GM23338 (cell line): ENCODE data around the gene CKLF. TPM values are rescaled to one million over a fixed set of nuclear protein-coding genes. Genes with fewer than 3 reads are reported as not detected.

Source experiments
- ATAC-seq: fragments of 200-7000 bp; cut with Tn5 transposase; 3 replicates; pipeline ENCODE4 v1.9.1; 2020
- DNase-seq: peaks from one replicate; pipeline ENCODE4 v3.0.0-alpha.2; 2015; ENCODE audit warnings: low spot score
- H2AFZ ChIP-seq: fragments of 200-600 bp; sonication (generic); 2 replicates; pipeline ENCODE4 v1.8.0; 2016; ENCODE audit warnings: antibody characterized with exemption, mild to moderate bottlenecking, moderate library complexity
- H3F3A ChIP-seq: fragments of 200-600 bp; sonication (generic); replicated peaks from 2 replicates; pipeline ENCODE4 v1.8.0; 2017; ENCODE audit warnings: antibody characterized with exemption, mixed run types, low read depth
- H3K27ac ChIP-seq: fragments of 200-600 bp; sonication (generic); 2 replicates; pipeline ENCODE4 v1.6.1; 2016; ENCODE audit warnings: low read depth
- H3K27me3 ChIP-seq: fragments of 200-600 bp; sonication (generic); 2 replicates; pipeline ENCODE4 v1.8.0; 2016; ENCODE audit warnings: mild to moderate bottlenecking, mixed run types, moderate library complexity; ENCODE audit not compliant: insufficient read depth
- H3K36me3 ChIP-seq: fragments of 200-600 bp; sonication (generic); 2 replicates; pipeline ENCODE4 v1.8.0; 2016; ENCODE audit warnings: mild to moderate bottlenecking; ENCODE audit not compliant: insufficient read depth
- H3K4me1 ChIP-seq: fragments of 200-600 bp; sonication (generic); 2 replicates; pipeline ENCODE4 v1.8.0; 2016; ENCODE audit warnings: mild to moderate bottlenecking, moderate library complexity; ENCODE audit not compliant: insufficient read depth
- H3K4me2 ChIP-seq: fragments of 200-600 bp; sonication (generic); 2 replicates; pipeline ENCODE4 v1.7.1; 2017; ENCODE audit warnings: mixed run types
- H3K4me3 ChIP-seq: fragments of 200-600 bp; sonication (generic); 2 replicates; pipeline ENCODE4 v1.6.1; 2016; ENCODE audit warnings: mixed run types
- H3K79me2 ChIP-seq: fragments of 200-600 bp; sonication (generic); replicated peaks from 2 replicates; pipeline ENCODE4 v1.8.0; 2017; ENCODE audit warnings: mild to moderate bottlenecking; ENCODE audit not compliant: insufficient read depth
- H3K9me2 ChIP-seq: fragments of 200-600 bp; sonication (generic); 2 replicates; pipeline ENCODE4 v1.8.0; 2017; ENCODE audit not compliant: insufficient read depth
- H4K20me1 ChIP-seq: fragments of 200-600 bp; sonication (generic); replicated peaks from 2 replicates; pipeline ENCODE4 v1.8.0; 2017; ENCODE audit warnings: mild to moderate bottlenecking; ENCODE audit not compliant: insufficient read depth
- H3K27ac Mint-ChIP-seq: 2 replicates; pipeline ENCODE4 v1.8.0; 2020; ENCODE audit warnings: inconsistent platforms, mild to moderate bottlenecking, moderate library complexity, mixed read lengths
- H3K27me3 Mint-ChIP-seq: 3 replicates; pipeline ENCODE4 v1.8.0; 2022; ENCODE audit warnings: low read depth, mild to moderate bottlenecking, moderate library complexity, mixed read lengths, inconsistent platforms; ENCODE audit not compliant: insufficient read depth, poor library complexity
- H3K36me3 Mint-ChIP-seq: 3 replicates; pipeline ENCODE4 v1.8.0; 2021; ENCODE audit warnings: low read depth, mild to moderate bottlenecking, inconsistent platforms, moderate library complexity, mixed read lengths
- H3K4me1 Mint-ChIP-seq: 3 replicates; pipeline ENCODE4 v1.8.0; 2020; ENCODE audit warnings: mild to moderate bottlenecking, inconsistent platforms, mixed read lengths
- H3K4me3 Mint-ChIP-seq: 3 replicates; pipeline ENCODE4 v1.8.0; 2021; ENCODE audit warnings: moderate library complexity, mild to moderate bottlenecking, inconsistent platforms, mixed read lengths
- H3K9me3 Mint-ChIP-seq: 3 replicates; pipeline ENCODE4 v1.8.0; 2020; ENCODE audit warnings: moderate library complexity, mild to moderate bottlenecking, inconsistent platforms, mixed read lengths
- ZNF462 ChIP-seq: fragments of 250-450 bp; sonication (Bioruptor Pico); IDR thresholded peaks from 2 replicates; pipeline ENCODE4 v1.5.0; 2020; ENCODE audit warnings: mild to moderate bottlenecking, moderate library complexity
- polyA plus RNA-seq: library from polyadenylated mRNA; unstranded; fragments of >200 nt; fragmentation: Nextera tagmentation; extraction: Ambion mirVana; gene quantifications from 2 replicates; pipeline ENCODE4 v1.2.1, GENCODE V29; 2016
- total RNA-seq: library from RNA; depleted of rRNA; stranded (reverse); fragments of >200 nt; shearing (Covaris generic); gene quantifications from 2 replicates; pipeline ENCODE4 v1.2.3, GENCODE V29; 2014
- TF ChIP-seq, protein P1 (sequence below), 2 experiments: fragments of 200-600 bp in 1 of 2; sonication (generic) in 1 of 2; conservative IDR thresholded peaks; 2 replicates each; pipeline versions ENCODE4 v1.5.1 to v1.6.1; 2016 to 2017; ENCODE audit warnings: antibody characterized with exemption in 2 of 2, low read depth in 2 of 2, mild to moderate bottlenecking in 2 of 2, moderate library complexity in 1 of 2

The CKLF gene
- total and polyA plus RNA-seq, 2 experiments from 2014 or later = 25.5 to 60.0 TPM

DNA sequence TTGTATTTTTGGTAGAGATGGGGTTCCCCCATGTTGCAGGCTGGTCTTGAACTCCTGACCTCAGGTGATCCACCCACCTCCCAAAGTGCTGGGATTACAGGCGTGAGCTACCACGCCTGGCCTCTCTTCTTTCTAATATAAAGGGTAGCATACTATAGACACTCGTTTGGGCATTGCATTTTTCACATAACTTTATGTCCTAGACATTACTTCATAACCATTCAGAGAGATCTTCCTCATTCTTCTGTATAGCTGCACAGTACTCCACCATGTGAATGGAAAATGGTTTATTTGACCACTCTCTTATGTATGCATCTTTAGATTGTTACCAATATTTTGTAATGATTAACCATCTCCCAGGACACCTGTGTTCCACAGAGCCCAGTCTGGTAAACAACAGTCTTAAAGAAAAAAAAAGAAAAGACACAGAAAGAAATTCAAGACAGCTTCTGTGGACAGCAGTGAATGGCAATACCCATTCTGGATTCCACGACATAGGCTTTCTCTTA lies 44.6 kb upstream of the CKLF start:
- H3K9me3 Mint-ChIP-seq = no peaks in the 10 kb centered on the region
- Histone ChIP-seq H3K9me2 (no peaks in the 10 kb centered on the region), H3K36me3 (no peaks in the 10 kb centered on the region), H3K4me2 (no peak overlapping the region), H3K79me2 (no peaks in the 10 kb centered on the region), H3K4me1 (peaks cover 14% of the 10 kb centered on the region), H3F3A (no peaks in the 10 kb centered on the region), H3K4me3 (no peak overlapping the region), H4K20me1 (no peaks in the 10 kb centered on the region), H2AFZ (no peak overlapping the region), H3K27me3 (no peaks in the 10 kb centered on the region), H3K27ac (no peak overlapping the region)
- no peak overlapping the region for H3K27ac Mint-ChIP-seq
- DNase-seq (no peak), ATAC-seq (no peak)
- TF ChIP-seq ZNF462 (CRISPR knock-in tag) = no peak
- TF ChIP-seq, protein P1, sequence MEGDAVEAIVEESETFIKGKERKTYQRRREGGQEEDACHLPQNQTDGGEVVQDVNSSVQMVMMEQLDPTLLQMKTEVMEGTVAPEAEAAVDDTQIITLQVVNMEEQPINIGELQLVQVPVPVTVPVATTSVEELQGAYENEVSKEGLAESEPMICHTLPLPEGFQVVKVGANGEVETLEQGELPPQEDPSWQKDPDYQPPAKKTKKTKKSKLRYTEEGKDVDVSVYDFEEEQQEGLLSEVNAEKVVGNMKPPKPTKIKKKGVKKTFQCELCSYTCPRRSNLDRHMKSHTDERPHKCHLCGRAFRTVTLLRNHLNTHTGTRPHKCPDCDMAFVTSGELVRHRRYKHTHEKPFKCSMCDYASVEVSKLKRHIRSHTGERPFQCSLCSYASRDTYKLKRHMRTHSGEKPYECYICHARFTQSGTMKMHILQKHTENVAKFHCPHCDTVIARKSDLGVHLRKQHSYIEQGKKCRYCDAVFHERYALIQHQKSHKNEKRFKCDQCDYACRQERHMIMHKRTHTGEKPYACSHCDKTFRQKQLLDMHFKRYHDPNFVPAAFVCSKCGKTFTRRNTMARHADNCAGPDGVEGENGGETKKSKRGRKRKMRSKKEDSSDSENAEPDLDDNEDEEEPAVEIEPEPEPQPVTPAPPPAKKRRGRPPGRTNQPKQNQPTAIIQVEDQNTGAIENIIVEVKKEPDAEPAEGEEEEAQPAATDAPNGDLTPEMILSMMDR (conservative IDR thresholded peaks at IDR 0.05; ENCODE audit: low read depth in 2 of 2) = no peak
- H3K4me1 Mint-ChIP-seq = peaks cover 21% of the 10 kb centered on the region
- no peak overlapping the region for H3K4me3 Mint-ChIP-seq
- H3K27me3 Mint-ChIP-seq = peaks cover 8% of the 10 kb centered on the region
- peaks cover under 1% of the 10 kb centered on the region; the same call in 1 of the 3 replicates for H3K36me3 Mint-ChIP-seq
